Body of pancreas (tissue), 4 donors: ENCODE measurements around the gene RDH14.

ENCODE experiments used
- POLR2A ChIP-seq, 3 donors: fragments of 450-650 bp; IDR thresholded peaks; one replicate each; pipeline ENCODE4 v1.6.1; 2016; ENCODE audit warnings: antibody characterized with exemption in 3 of 3, mild to moderate bottlenecking in 2 of 3
- TF ChIP-seq, protein P1 (sequence below), 7 experiments: fragments of 450-650 bp in 4 of 7; fragments of 200-600 bp in 3 of 7; sonication (generic) in 3 of 7; IDR thresholded peaks; one replicate each; pipeline ENCODE4 v1.5.1; 2016 to 2019; ENCODE audit warnings: antibody characterized with exemption in 7 of 7

GRCh38 chr2:18603854-18604530 is 43.5 kb upstream of the RDH14 start:
- TF ChIP-seq, protein P1, sequence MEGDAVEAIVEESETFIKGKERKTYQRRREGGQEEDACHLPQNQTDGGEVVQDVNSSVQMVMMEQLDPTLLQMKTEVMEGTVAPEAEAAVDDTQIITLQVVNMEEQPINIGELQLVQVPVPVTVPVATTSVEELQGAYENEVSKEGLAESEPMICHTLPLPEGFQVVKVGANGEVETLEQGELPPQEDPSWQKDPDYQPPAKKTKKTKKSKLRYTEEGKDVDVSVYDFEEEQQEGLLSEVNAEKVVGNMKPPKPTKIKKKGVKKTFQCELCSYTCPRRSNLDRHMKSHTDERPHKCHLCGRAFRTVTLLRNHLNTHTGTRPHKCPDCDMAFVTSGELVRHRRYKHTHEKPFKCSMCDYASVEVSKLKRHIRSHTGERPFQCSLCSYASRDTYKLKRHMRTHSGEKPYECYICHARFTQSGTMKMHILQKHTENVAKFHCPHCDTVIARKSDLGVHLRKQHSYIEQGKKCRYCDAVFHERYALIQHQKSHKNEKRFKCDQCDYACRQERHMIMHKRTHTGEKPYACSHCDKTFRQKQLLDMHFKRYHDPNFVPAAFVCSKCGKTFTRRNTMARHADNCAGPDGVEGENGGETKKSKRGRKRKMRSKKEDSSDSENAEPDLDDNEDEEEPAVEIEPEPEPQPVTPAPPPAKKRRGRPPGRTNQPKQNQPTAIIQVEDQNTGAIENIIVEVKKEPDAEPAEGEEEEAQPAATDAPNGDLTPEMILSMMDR (IDR thresholded peaks at IDR 0.05), result no peak
- TF ChIP-seq POLR2A (IDR thresholded peaks at IDR 0.05), result no peak
